ENCODE measurements around the gene USHBP1.

USHBP1 gene

GRCh38 chr19:17200408-17201079 is 64.0 kb downstream of the USHBP1 start:
- TF ChIP-seq, protein P1, sequence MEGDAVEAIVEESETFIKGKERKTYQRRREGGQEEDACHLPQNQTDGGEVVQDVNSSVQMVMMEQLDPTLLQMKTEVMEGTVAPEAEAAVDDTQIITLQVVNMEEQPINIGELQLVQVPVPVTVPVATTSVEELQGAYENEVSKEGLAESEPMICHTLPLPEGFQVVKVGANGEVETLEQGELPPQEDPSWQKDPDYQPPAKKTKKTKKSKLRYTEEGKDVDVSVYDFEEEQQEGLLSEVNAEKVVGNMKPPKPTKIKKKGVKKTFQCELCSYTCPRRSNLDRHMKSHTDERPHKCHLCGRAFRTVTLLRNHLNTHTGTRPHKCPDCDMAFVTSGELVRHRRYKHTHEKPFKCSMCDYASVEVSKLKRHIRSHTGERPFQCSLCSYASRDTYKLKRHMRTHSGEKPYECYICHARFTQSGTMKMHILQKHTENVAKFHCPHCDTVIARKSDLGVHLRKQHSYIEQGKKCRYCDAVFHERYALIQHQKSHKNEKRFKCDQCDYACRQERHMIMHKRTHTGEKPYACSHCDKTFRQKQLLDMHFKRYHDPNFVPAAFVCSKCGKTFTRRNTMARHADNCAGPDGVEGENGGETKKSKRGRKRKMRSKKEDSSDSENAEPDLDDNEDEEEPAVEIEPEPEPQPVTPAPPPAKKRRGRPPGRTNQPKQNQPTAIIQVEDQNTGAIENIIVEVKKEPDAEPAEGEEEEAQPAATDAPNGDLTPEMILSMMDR (IDR thresholded peaks at IDR 0.05; ENCODE audit: low read depth, low read length, missing control alignments), result no peak
- no peak overlapping the region for H3K4me3 ChIP-seq (replicated peaks; ENCODE audit: low read depth, low read length)
- DNase-seq (ENCODE audit: extremely low read depth, low read depth), result no peak
